SK-N-MC (cell line): ENCODE results near the gene BICD1.

Experiments used
- EZH2 ChIP-seq: fragments of 200-600 bp; sonication (generic); IDR thresholded peaks from one replicate; pipeline ENCODE4 v1.6.1; 2017; ENCODE audit warnings: antibody characterized with exemption
- FOXP2 ChIP-seq: optimal IDR thresholded peaks from 2 replicates; pipeline ENCODE3; 2011; ENCODE audit warnings: mild to moderate bottlenecking, moderate library complexity; ENCODE audit not compliant: insufficient read depth; ENCODE audit errors: extremely low read length, control extremely low read depth
- POLR2AphosphoS5 ChIP-seq: IDR thresholded peaks from 2 replicates; pipeline ENCODE4 v1.6.1; 2012; ENCODE audit warnings: mild to moderate bottlenecking, low read depth, low read length, borderline replicate concordance

DNA sequence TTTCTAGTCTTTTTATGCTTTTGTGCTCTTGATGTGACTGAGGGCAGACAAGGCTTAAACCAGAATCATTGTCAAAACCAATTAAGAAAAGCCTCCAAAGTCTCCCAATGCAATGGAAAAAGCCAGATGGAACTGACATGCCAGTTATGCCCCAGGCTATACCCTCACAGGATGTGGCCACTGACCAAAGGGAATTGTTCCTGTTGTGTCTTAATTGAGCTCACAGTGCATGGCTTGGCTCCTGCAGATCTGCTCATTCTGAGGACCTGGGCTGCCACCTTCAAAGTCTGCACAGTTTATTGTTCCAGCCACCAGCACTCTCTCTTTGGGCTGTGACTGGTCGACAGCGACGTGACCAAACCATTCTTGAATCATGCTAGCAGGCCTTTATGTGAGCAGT lies 17.1 kb upstream of the BICD1 start:
- TF ChIP-seq POLR2AphosphoS5 = no peak
- no peak for TF ChIP-seq EZH2
- TF ChIP-seq FOXP2 = no peak
